ENCODE results near the gene PRM1.

- TF ChIP-seq POLR2A (IDR thresholded peaks at IDR 0.05; ENCODE audit: low read length) (no peak), GATA1 (IDR thresholded peaks at IDR 0.05; ENCODE audit: low read depth, low read length) (no peak)
These were observed 30.2 kb downstream of the PRM1 start for GRCh38 chr16:11250786-11251524.
